NCI-H226 (cell line): Measurements from ENCODE around the gene DDR2.
A peak's percentile ranks its signal among the peaks of the same experiment; 100 is the strongest.
"Not testable (repeated sequence)": the region's sequence is repeated elsewhere in the genome, so short reads cannot be mapped to it uniquely, and the experiment has no call there.

ENCODE experiments used
- DNase-seq: peaks from one replicate; pipeline ENCODE4 v3.0.0-alpha.2; 2015

The DDR2 gene

DNA sequence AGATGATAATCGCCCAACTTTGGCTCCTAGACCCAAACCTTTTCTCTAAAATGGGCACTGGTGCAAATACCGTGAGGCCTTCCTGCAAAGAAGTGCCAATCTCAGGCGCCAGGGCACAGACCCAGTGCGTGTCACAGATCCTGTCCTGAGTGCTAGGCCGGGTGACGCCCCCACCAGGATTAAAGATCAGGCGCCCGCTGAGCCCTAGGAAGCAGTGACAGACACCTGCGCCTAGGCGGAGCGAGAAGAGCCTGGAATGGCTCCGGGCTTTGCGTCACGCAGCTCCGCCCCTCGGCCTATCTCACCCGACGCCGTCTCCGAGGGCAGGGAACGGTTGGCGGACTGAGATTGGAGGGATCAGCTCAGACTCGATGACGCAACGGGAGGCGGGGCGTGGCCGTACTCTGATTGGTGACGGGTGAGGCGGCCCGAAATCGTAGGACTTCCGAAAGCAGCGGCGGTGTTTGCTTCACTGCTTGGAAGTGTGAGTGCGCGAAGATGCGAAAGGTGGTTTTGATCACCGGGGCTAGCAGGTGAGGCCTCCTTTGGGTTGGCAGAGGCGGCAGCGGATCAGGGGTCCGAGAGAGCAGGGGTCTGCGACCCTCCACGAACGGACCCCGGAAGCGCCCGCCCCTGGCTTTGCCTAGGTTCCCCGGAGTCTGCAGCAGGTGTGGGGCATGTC, 158.2 kb downstream of the DDR2 start, which contains the start of gene HSD17B7:
TSS of gene HSD17B7 (plus strand) at position 400 of the 682 bp plus-strand sequence. CDS start at position 499, 99 bp downstream.
- peak; percentile 29 for DNase-seq

DNA sequence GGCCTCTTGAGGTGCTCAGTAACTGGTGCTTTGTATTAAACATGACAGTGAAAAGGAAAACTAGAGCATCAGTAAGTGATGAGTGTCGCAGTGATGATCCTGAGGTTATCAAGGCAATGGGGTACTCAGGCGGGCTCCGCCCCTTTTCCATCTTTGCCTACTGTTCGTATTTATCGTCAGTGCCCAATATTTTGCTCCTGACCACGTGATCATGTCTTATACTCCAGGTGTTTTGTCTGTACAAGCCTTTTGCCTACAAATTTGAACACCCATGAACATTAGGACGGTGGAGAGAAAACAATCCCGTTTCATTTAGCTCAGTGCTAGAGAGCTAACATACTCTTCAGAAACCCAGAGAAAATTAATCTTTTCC, 158.7 kb downstream of the DDR2 start:
- DNase-seq = not testable (repeated sequence)

DNA sequence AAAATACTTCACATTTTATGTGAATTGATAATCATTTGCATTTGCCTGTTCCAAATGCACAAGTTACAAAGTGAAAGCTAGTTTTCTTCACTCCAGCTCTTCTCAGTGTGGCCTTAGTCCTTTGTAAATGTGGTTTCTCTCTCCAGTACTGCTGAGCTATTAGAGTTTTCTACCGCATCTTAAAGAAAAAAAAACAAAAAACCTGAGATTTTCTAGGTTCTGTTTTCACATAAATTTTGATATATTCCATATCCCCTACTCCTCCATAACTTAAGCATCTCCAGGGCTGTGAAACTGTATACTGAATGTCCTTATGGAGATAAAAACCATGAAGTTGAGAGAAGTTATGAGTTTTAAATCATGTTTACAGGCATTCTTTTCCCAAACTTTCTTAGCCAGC, 162.0 kb downstream of the DDR2 start:
- DNase-seq = not testable (repeated sequence)

DNA sequence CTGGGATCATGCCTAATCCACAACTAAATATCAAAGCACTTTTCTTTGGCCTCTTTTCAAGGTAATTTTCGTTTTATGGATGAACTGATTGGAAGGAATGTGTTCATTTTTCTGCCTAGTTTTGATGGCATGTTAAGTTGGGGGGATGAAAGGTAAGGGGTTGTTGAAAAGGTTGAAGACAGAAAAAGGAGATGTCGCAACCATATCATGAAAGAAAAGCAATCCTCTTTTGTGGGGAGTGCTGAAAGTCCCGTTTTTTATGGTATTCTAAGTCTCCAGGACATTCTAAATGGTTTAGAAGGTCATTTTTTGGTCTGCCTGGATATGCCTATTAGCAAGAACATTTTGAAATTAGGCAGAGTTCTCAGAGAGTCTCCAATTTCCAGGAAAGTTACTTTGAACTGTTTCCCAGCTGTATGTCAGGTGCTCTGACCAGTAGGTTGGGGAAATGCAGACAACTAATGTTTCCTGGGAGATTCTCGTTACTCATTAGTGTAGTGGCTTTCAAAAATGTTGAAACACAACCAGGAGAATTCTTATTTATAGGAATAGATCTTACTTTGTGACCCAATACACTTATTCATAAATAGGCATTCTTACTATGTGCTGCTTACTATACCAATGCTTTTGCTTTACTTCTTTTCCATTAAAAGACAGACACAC, 164.5 kb downstream of the DDR2 start:
- DNase-seq = not testable (repeated sequence)

DNA sequence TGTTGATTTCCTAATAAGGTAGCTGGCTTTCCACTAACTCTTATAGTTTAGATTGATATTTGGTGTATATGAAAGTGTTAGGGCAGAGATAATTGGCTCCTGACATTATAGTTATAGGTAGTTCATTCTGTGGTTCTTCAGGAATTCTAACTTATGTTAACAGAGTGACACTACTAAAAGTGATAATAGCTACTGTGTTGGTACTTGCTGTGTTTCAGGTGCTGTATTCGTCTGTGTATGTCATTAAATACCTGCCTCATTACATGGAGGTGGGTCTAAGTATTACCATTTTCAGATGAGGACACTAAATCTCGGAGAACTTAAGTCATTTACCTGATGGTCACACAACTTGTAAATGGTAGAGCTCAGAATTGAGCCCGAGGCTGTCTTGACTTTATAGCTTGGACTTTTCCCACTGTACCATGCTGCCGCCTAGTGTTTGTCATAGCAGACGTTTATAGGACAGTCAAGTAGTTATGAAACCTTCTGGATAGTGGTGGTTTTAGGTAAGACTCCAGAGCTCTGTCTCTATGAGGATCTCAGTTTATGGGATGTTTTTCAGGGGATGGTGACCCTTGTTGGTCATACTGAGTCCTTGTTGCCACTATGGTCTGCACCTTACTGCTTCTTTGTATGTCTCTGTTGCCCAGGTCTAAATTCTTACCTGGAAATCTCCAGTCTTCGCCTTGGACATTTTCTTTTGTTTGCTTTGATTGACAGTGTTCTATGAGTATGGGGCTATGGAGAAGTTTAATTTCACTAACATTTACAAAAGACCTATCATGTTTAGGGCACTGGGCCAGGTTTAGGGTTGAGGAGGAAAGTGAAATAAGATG, 167.9 kb downstream of the DDR2 start:
- DNase-seq = peak; percentile 28

DNA sequence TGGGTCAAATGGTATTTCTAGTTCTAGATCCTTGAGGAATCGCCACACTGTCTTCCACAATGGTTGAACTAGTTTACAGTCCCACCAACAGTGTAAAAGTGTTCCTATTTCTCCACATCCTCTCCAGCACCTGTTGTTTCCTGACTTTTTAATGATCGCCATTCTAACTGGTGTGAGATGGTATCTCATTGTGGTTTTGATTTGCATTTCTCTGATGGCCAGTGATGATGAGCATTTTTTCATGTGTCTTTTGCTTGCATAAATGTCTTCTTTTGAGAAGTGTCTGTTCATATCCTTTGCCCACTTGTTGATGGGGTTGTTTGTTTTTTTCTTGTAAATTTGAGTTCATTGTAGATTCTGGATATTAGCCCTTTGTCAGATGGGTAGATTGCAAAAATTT, 175.2 kb downstream of the DDR2 start:
- not testable (repeated sequence) for DNase-seq

DNA sequence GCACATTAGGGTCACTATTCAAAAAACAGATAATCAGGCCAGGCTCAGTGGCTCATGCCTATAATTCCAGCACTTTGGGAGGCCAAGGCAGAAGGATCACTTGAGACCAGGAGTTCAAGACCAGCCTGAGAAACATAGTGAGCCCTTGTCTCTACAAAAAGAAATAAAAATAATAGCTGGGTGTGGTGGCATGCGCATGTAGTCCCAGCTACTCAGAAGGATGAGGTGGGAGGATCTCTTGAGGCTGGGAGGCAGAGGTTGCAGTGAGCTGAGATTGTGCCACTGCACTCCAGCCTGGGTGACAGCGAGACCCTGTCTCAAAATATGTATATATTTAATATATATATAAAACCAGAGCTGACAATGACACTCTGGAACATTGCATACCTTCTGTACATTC, 180.1 kb downstream of the DDR2 start:
- DNase-seq = not testable (repeated sequence)

DNA sequence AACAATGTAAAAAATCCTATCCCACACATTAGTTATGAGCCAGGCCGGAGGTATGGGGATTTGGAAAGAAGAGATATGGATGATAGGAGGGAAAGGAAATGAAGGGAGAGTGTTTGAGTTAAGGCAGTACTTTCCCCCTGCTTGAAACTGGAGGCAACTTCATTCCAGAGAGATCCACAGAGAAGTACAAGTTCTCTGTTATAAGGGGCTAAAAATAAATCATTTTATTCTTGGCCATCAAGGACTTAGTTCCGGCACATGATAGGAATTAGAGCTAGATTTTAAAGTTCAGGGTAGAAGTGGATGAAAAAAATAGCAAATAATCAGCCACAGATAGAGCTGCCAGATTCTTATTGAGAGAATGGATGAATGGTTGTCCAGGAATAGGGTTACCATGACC, 185.9 kb downstream of the DDR2 start:
- DNase-seq = peak; percentile 32

DNA sequence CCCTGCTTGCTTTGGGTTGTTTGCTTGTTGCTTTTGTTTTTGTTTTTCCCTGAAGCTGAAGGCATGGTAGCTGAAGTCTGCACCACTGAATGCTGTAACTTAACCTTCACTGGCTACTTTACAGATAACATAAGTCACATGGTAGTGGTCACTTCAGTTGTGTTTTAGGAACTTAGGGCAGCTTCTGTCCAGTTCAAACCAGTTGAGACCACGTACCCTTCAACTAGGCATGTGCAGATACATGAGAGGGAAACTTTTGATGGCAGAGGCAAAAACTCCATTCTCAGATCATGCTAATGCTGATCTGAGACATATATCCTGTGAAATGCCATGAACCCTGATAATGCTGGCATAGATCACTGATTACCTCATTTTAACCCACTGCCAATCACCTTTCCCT, 186.4 kb downstream of the DDR2 start:
- DNase-seq = not testable (repeated sequence)

DNA sequence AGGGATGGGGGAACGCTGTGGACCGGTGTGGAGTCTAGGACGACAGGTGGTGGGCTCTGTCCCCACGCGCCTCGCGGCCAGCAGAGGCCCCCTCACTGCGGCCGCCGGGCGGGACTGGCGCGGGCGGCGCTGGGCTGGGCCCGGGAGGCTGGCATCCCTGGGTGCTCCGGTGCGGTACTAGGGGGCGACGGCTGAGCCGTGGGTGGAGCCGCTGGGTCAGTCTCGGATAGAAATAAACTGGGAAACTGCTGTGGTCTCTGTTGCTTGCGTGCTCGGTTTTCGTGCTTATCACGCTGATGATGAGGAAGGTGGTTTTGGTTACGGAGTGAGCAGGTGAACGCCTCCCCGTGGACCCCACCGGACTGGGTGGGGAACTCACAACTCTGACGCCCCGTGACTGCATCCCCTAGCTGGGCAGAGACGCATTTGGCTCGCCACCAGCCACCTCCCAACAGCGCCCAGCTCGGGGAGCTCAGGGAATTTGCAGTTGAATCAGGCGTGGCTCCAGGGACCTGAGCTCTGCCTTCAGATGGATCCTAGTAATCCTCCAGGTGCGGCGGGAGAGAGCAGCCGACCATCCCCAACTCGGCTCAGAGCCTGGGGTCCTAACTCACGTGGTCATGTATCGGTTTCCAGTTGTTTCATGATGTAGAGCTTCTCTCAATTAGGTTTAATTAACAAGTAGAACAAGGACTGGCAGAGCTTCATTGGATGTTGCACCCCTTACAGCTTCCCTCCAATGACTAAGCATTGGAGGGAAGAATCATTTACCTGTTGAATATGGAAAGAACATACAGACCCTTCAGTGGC, 190.3 kb downstream of the DDR2 start:
- DNase-seq = peak; percentile 28

DNA sequence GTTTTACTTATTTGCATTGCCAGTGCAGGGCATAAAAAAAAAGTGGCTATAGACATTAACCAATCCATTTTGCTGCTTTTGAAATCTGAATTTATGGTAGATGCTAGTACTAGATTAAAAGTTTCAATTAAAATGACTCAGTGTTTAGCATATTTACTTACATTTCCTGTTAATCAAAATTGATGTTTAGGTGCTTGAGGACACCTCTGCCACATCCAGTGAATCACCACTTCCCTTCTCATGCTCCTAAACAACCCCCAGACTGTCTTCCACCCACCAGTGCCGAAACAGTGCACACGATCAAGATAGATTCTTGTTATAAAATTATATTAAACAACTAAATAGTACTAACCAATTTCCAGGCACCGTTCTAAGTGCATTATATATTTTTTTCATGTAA, 191.0 kb downstream of the DDR2 start:
- no peak for DNase-seq

DNA sequence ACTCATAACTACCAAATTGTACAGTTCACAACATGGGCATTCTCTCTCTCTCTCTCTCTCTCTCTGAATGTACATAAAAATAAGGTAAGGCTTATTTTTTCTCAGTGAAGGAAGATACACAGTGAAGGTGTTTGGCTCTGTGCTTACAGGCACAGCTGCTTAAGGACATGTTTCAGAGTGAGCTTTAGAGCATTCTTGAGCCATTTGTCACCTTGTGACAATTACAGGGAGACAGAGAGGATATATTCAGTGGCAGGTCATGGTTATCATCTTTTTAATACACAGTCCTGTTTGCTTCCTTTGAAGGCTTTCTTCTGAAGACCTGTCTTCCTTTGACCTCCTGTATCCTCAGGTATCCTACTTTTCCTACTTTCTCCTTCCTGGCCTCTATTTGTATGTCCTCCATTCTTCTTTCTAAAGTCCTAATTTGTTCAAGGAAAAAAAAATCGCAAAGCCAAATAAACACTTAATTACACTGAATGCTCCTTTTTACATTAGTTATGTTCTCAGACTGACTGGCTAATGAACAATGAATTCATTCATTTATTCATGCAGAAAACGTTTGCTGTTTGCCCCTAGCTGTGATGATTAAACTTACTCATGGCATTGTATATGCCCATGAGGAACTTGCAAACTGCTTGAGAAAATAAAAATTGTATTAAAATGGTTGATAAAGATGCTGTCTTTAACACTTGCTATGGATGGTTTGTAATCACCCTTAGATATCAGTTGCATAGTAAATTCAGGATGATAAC, 191.7 kb downstream of the DDR2 start:
- DNase-seq = no peak

DNA sequence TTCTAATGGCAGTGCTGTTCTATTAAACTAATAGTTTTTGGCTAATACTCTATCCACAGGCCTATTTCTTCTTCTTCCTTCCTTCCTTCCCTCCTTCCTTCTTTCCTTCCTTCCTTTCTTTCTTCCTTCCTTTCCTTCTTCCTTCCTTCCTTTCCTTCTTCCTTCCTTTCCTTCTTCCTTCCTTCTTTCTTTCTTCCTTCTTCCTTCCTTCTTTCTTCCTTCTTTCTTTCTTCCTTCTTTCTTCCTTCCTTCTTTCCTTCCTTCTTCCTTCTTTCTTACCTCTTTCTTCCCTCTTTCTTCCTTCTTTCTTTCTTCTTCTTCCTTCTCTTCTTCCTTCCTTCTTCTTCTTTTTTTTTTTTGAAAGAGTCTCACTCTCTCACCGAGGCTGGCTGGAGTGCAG, 197.0 kb downstream of the DDR2 start:
- DNase-seq = no peak

DNA sequence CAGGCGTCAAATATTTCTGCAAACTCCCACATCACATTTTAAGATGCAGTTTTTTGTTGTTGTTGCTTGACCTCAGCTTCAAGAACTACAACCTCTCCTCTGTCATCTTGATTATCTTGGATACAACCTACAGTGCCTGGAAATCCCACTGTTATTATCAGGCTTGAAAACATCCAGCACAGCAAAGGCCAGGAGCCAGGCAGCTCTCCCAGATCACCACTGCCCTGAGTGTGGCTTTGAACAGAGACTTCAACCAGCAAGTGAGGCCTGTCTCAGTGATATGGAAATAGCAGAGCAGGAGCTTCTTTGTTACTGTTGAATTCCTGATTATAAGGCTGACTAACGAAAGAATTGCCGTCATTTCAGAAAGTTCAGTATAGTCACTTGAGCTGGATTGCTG, 200.2 kb downstream of the DDR2 start:
- DNase-seq = no peak

DNA sequence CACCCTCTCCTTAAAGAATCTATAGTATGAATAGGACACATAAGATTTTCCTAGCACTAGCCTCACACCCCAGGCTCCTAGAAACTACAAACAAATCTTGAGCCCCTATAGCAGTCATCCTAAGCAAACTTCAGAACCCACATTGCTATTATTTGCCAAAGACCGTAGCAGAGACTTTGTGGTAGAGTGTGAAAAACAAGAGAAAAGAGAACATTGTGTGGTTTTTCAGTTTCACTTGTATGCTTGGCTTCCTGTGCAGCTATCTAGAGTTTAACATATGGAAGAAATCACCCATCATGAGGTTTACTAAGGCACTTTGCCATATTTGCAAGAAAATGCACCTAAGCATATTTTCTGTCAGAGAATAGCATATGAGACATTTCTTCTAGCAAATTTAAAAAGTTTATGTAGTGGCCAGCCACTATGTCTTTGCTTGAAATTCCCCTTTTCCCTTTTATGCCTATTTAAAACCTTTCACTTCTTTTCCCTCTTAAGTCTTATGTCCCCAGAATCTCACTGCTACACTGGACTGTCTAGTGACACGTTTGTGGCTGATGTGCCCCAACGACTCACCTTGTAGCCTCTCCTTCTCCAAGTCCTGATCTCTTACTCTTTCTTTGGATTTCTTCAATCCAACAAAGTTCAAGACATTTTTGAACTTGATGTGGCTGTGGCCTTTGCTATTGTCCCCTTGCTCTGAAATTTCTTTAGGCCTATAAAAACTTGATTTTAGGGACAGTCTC, 203.1 kb downstream of the DDR2 start:
- no peak for DNase-seq
